SK-N-MC (cell line): ENCODE data around the gene UPP1.

Experiments
- EZH2 ChIP-seq: fragments of 200-600 bp; sonication (generic); IDR thresholded peaks from one replicate; pipeline ENCODE4 v1.6.1; 2017; ENCODE audit warnings: antibody characterized with exemption
- FOXP2 ChIP-seq: optimal IDR thresholded peaks from 2 replicates; pipeline ENCODE3; 2011; ENCODE audit warnings: mild to moderate bottlenecking, moderate library complexity; ENCODE audit not compliant: insufficient read depth; ENCODE audit errors: extremely low read length, control extremely low read depth
- POLR2AphosphoS5 ChIP-seq: IDR thresholded peaks from 2 replicates; pipeline ENCODE4 v1.6.1; 2012; ENCODE audit warnings: mild to moderate bottlenecking, low read depth, low read length, borderline replicate concordance

DNA sequence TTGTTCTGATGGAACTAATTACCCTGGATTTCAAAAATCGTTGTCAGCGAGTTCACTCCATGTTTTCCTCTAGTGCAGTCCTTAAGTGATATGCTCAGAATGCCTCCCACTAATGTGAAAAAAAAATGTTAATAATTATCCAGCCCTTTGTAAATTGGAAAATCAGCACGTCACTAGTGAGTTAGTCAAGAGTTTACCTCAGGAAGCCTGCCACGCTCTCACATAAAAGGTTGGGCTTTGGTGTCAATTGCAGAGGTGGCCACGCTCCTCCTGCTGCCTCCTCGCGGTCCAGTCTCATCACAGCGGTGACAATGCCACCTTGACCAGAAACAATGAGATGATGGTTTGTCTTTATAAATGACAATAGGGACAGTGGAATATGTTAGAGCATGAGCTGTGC is 22.5 kb downstream of the UPP1 start:
- TF ChIP-seq POLR2AphosphoS5: no peak
- no peak for TF ChIP-seq EZH2
- TF ChIP-seq FOXP2: no peak
